Activated CD8-positive, alpha-beta memory T cell treated with anti-CD3 and anti-CD28 coated beads, Interleukin-2, amount 50 U/mL, for 24 hours (primary cell): ENCODE data around the gene TMEM82.
A peak's percentile ranks its signal among the peaks of the same experiment; 100 is the strongest.

Source experiments
- DNase-seq: peaks from one replicate; pipeline ENCODE4 v3.0.0-alpha.2; 2020; ENCODE audit errors: extremely low read depth

The TMEM82 gene

DNA sequence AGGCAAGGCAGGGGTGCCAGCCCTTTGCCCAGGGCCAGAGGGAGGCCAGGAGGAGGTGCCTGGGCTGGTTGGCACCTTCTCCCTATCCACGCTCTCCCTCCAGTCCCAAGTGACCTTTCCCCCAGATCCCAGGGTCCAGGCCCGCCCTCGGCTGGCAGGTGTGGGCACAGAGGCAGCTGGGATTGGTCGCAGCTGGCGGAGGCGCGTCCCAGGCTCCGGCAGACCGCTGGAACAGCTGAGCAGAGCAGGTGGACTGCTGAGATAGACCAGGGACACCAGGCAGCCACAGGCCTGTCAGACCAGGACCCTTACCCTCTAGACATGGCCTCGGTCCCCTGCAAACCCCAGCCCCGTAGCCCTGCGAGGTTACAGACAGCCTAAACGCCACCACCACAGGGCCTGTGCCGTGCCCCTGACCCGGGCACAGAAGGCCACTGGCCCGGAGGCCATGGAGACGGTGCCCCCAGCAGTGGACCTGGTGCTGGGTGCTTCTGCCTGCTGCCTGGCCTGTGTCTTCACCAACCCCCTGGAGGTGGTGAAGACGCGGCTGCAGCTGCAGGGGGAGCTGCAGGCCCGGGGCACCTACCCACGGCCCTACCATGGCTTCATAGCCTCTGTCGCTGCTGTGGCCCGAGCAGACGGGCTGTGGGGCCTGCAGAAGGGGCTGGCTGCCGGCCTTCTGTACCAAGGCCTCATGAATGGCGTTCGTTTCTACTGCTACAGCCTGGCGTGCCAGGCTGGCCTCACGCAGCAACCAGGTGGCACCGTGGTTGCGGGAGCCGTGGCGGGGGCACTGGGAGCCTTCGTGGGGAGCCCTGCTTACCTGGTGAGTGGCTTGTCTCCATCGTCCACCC, 6.0 kb upstream of the TMEM82 start, which contains the start of gene SLC25A34:
Gene SLC25A34, plus strand, starts transcription at position 221 of the 854 bp plus-strand sequence. Its CDS starts 228 bp downstream, at position 449.
- no peak for DNase-seq

DNA sequence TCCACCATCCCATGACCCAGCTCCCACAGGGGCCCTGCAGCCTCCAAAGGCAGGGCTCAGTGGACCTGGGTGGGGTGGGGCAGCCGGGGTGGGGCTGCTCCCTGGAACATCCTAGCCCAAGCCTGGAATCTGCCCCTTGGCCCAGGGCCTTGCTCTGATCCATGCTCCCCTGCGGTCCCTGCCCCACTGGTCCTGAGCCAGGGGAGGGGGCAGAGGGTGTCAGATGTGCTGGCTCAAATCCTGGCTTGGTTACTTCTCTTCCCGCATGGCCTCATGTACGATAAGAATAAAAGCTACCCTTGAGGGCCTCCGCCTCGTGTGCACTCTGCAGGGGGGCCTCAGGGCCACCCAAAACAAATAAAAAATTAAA, 5.4 kb upstream of the TMEM82 start:
- DNase-seq: no peak

DNA sequence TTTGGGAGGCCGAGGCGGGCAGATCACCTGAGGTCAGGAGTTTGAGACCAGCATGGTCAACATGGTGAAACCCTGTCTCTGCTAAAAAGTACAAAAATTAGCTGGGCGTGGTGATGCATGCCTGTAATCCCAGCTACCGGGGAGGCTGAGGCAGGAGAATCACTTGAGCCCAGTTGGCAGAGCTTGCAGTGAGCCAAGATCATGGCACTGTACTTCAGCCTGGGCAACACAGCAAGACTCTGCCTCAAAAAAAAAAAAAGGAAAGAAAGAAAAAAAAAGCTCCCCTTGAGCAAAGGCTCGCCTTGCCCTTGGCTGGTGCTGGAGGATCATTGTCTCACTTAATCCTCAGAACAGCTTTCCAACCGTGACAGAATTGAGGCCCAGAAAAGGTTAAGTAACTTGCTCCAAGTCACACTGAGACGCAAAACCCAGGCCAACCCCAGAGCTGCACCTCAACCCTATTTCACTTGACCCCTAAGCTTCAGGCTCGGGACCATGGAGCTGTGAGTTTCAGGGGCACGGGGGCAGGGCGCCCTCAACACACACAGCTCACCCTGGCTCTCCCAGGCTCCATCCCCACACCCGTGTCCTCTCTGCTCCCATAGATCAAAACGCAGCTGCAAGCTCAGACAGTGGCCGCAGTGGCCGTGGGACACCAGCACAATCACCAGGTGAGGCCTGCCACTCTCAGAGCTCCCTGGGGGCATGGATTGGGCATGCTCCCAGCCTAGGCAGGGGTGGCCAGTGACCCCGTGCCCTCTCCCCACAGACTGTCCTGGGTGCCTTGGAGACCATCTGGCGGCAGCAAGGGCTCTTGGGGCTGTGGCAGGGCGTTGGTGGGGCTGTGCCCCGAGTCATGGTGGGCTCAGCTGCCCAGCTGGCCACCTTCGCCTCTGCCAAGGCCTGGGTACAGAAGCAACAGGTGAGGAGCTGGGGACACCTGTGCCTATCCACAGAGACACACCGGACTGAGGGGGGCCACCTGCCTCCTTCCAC, 4.7 kb upstream of the TMEM82 start:
- no peak for DNase-seq

DNA sequence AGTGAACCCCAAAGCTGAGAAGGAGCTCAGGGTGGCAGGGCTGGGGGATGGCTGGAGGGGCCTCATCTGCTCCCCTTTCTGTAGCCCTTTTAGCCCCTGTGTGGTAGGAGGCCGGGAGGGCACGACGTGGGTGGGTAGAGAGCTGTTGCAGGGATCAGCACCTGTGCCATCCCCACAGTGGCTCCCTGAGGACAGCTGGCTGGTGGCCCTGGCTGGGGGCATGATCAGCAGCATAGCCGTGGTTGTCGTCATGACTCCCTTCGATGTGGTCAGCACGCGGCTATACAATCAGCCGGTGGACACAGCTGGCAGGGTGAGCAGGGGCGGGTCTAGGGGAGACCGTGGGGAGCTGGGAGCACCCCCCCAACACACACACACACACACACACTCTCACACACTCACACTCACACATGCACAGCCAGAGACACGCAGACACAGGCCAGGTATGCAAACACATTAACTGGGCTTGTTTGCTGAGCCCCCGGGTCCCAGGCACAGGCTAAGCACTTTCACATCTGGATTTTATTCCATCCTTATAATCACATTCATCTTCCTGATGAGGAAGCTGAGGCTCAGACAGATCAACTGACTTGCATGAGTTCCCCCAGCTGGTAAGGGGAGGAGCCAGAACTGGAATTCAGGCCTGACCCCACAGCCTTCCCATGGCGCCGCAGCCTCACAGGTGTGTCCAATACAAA, 3.7 kb upstream of the TMEM82 start:
- DNase-seq: no peak

DNA sequence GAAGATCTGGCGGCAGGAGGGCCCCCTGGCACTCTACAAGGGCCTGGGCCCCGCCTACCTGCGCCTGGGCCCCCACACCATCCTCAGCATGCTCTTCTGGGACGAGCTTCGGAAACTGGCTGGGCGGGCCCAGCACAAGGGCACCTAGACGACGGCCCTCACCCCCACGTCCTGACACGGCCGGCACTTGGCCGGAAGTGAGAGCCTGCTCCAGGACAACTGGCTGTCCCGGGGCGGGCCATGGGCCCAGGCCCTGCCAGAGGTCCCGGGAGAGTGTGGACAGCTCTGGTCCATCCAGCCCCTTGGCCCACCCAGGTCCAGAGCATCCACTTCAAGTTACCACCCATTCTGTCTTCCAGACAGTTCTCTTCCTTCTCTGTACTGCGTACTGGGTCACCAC, 3.0 kb upstream of the TMEM82 start:
- no peak for DNase-seq

DNA sequence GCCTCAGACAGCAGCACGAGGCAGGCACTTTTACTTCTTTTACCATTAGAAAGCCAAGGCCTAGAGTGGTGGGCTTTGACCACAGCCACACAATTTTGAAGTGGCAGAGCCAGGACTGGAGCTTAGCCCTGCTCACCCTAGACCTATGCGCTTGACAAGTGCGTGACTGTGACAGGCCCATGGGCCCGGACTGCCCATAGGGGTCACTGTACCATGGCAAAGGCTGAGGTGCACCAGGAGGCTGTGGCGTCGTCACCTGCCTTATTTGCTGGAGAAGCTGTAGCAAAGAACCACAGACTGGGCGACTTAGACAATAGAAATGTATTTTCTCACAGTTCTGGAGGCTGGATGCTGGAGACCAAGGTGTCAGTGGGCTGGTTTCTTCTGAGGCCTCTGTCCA, 2.6 kb upstream of the TMEM82 start:
- no peak for DNase-seq

DNA sequence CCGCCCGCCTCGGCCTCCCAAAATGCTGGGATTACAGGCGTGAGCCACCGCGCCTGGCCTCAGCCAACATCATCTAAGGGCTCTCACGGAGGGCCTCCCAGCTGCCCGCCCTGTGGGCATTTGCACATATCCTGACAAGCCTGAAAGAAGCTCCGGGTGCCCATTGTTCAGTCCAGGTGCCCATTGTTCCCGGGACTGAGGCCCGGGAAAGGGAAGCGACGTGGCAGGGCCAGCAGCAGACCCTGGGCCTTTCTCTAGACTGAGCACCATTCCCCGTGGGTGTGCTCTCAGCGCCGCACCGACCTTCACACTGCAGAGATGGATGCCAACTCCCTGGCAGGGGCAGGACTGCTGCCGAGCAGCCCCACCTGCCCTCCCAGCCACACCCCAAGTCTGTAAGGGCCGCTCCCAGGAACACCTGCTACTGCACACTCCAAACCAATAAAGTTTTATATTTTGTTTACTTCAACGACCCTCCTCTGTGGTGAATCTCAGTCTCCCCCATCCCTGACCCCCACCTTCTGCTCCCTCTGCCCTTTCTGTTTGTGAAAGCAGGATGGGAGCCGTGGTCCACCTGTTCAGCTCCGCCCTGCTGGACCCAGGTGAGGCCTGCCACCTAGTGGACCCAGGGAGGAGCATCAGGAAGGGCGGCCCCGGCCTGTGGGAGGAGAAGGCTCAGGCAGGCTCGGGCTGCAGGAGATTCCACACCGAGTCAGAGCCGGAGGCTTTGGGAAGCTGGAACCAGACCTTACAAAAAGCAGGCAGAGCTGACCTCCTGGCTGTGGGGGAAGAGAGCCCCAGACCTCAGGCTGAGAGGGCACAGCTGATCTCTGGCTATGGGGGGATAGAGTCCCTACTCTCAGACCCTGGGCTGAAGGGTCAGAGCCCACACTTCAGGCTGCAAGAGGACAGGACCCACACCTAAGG, 1.1 kb upstream of the TMEM82 start:
- peak; percentile 7 for DNase-seq

DNA sequence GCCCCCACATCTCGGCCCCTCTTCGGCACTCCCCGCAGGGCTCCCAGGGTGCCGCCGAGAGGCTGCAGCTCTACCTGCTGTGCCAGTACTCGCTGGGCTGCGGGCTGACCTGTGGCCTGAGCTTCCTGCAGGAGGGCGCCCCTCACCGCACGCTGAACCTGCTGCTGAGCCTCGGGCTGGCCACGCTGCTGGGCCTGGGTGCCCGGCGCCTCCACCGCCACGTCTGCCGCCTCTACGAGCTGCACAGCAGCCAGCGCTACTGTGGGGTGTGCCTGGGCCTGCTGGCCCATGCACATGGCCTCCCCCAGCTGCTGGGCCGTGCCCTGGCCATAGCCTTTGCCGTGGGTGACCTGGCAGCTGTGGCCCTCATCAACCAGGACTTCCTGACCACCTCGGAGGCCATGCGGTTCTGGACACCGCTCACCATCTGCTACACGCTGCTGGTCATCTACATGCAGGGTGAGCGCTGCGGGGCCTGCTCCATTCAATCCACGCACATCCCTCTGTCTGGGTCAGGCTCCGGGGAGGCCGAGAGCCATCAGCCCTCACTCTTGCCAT, 1.9 kb downstream of the TMEM82 start:
- no peak for DNase-seq

DNA sequence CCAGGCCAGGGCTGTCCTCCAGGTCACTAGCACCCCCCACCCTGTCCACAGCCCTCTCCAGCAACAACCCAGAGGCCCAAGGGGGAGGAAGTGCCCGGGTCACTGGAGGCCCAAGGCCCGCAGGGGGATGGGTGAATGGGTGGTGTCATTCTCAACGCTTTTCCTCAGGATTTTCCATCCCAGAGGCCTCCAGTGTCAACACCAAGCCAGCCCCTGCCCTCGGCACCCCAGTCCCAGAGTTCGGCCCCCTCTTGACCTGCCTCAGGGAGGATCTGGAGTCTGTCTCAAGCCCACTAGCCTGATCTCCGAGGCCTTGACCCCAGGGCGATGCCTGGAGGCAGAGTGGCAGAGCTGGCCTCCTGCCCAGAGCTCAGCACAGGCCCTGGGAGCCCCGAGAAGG, 5.1 kb downstream of the TMEM82 start:
- DNase-seq: no peak

DNA sequence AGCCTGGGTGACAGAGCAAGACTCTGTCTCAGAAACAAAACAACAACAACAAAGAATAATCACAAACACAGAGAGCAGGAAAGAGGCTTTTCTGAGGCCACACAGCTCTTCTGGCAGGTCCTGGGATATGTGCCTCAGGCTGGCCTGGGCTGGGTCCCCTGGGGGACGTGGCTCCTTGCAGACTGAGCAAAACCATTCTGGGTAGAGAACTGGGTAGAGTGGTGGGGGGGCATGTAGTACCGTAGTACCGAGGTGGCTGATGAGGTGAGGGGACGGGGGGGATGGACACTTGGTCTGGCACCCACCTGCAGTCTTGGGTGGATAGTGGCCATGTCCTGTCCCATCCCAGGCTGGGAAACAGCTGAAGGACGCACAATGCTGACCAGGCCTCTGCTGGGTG, 6.0 kb downstream of the TMEM82 start:
- no peak for DNase-seq

DNA sequence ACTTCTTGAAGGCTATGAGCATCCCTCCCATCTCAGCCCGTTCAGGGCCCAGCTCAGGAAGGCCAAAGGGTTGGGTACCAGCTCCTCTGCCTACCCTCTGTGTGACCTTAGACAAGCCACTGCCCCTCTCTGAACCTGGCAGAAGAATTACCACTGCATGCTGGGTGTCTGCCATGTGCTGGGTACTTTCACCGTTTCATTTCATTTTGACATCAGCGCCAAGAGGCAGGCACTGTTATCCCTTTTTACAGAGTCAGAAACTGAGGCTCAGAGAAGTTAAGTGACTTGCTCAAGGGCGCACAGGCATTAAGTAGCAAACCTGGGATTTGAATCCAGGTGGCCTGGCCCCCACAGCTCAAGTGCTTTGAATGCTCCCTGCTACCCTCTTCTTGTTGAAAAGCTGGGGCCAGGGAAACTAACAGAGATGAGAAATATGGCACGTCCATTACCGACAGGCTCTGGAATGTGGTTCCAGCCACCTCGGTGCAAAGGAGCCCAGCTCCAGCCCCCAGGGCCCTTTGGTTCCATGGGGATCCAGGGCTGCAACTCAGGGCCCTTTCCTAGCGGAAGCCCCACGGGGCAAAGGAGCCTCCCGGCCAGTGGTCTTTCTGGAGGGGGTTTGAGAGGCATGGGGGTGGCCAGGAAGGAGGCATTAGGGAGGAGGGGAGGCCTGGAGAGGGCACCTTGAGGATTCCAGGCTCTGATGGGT, 6.5 kb downstream of the TMEM82 start:
- no peak for DNase-seq

DNA sequence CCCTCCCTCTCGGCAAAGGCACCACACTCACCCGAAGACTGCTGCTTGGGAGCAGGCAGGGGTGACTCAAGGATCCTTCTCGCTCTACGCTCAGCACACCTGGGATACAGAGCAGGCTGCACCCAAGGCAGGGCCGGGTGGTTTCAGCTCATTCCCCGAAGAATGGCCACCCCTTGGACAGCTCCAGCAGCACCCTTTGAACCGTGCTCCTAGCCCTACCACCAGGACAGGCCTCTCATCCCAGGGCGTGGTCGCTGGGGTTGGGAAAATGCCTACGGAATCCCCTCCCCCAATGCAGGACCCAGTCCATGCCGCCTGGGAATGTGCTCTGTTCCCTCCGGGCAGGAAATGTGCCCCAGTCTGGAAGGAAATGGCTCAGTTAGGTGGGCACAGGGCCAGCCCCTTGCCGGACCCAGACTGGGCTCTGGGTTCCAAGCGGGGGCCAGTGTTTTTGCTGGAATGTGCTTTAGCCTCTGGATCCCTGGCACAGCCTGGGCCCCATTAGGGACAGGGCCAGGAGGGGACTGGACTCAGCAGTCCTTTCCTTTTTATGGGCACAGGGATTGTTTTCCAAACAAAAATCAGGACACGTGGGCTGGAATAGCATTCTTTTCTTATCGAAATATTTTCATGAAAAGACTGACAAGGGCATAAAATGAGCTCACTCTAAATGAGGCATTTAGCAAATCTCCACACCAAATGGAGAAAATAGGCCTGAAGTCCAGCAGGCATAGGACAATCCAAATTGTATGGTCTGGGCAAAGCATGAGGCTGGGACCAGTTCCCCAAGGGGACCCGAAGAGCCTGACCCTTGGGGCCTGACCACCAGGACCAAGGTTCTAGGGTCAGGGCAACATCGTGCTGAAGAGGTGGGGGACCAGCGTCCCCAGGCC, 7.3 kb downstream of the TMEM82 start:
- no peak for DNase-seq

DNA sequence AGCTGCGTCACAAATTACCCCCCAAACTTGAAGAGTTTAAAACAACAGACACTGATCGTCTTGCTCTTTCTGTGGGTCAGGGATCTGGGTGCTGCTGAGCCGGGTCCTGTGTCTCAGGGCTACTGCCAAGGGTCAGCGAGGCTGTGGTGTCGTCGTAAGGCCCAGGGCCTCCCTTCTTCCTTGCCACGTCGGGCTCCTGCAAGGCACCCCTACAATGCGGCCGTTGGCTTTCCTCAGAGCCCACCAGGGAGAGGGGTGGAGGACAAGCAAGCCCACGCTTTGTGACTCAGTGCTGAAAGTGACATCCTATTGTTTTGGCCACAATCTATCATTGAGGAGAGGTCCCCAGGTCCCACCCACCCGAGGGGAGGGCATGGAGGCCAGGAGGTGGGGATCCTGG, 8.6 kb downstream of the TMEM82 start:
- no peak for DNase-seq

DNA sequence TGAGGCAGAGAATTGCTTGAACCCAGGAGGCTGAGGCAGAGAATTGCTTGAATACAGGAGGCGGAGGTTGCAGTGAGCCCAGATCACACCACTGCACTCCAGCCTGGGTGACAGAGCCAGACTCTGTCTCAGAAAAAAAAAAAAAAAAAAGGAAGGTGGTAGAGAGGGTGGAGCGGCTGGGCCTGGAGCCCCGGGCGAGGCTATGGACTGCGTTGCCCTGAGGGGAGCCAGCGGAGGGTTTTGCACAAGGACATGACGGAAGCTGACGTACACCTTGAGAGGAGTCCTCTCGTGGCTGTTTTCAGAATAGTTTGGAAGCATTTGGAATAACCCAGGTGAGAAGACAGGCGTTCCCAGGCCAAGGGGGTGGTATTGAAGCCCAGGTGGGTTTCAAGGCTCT, 9.4 kb downstream of the TMEM82 start:
- DNase-seq: no peak

DNA sequence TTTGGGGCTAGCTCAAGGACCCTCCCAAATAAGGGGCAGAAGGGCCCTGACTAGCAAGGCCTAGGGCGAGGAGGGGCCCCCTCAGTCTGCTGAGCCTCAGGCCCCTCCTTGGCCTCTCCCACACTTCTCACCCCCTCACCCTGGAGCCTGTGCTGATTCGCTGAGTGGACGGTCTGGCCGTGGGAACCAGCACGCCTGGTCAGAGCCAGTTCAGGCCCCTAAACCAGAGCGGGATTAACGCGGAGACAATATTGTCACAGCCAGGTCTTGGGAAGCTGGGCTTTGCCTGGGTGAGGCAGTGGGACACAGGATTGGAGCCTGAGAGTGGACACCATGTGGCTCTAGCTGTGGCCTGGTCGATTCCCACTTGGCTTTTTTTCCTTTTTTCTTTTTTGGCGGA, 11.5 kb downstream of the TMEM82 start:
- no peak for DNase-seq

DNA sequence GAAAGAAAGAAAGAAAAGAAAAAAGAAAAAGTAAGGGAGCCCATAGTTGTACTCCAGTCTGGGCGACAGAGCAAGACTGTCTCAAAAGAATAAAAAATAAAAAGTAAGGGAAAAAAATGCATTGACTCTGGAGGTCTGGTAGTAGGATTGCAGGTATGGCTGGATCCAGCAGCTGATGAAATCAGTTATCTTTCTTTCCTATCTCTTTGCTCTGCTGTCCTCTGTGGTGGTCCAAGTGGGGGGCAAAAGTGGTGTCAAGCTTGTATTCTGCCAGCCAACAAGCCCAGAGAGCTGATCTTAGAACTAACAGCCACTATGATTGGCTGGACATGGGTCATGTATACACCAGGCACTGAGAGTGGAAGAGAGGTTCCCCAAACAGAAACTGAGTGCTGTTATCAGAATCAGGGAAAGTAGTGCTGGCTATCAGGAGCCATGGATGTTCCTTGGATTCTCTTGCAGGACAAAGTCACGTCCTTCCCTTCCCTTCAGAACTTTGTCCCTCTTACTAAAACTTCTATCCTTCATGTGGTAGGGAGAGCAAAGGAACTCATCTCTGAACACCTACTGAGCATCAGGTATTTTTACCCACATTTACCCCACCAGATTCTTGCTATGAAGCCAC, 12.8 kb downstream of the TMEM82 start:
- DNase-seq: no peak

DNA sequence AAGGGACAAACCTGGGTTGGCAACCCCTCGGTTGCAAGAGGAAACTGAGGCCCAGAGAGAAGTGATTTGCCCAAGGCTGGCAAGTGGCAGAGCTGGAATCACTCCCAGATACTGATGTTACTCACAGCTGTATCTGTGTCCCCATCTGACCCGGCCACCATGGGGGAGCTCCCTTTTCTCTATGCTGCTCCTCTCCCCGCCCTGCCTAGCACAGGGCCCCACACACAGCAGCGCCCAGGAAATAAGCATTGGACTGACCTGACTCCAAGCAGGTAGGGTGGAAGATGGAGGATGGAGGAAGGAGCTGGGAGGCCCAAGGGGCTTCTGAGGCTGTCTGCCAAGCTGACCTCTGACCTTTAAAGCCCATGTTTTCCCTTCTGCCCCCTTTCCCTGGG, 13.3 kb downstream of the TMEM82 start:
- no peak for DNase-seq
